HS-27A (cell line): ENCODE data around the gene CAMK4.

ENCODE experiments used
- DNase-seq: peaks from one replicate; pipeline ENCODE4 v3.0.0-alpha.2; 2012; ENCODE audit warnings: low read depth, missing footprints

The CAMK4 gene

GRCh38 chr5:111229221-111229835, 5.1 kb downstream of the CAMK4 start:
- DNase-seq, result no peak

DNA sequence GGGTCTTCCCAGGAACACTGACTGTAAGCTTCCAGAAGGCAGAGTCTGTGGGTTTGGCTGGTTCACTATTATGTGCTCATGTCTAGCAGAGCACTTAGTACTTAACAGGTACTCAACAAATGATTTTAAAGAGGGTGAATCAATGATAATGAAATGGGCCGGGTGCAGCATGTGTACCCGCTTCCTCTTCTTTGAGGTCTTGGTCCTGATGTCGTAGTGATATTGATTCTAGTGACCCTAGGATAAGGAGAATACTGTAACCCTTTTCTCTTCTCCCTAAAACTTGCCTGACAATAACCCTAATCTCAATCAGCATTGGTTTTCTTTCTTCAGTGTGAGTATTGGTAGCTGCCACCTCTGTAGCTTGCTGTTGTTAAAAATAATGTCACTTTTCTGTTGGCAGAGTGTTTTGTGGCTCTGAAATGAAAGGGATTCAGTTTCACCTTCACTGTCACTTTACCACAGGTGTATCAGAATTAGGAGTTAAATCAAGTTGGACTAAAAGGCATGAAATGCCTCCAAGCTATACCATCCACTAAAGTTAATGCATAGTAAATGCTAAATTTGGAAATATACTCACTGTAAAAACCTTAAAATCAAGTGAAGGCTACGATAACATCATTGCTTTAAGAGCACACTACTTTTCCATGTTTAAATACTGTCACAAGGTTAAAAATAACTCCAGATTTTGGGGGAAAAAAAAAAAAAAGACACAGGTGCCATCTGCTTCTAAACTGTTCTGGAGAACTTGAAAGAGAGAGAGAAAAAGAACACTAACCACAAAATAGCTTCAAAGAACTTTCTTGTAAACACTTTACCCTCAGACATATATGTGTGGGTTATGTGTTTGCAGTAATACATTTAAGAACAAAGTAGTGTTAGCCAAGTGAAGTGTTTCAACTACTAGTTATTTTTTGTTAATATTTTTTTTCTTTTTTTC, 6.0 kb downstream of the CAMK4 start:
- no peak for DNase-seq

DNA sequence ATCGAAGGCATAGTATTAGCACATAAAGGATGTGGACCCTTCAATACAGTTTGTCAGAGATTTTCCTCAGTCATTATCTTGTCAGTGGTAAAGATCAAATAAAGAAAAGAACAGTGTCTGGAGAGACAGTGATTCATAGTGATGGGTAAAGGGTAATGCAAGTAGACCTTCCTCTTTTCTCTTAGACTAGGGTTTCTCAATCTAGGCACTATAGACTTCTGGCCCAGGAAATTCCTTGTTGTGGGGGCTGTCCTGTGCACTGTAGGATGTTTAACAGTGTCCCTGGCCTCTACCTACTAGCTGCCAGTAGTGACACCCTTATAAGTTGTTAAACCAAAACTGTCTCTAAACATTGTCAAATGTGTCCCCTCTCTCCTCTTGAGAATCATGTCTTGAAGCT, 6.9 kb downstream of the CAMK4 start:
- no peak for DNase-seq

DNA sequence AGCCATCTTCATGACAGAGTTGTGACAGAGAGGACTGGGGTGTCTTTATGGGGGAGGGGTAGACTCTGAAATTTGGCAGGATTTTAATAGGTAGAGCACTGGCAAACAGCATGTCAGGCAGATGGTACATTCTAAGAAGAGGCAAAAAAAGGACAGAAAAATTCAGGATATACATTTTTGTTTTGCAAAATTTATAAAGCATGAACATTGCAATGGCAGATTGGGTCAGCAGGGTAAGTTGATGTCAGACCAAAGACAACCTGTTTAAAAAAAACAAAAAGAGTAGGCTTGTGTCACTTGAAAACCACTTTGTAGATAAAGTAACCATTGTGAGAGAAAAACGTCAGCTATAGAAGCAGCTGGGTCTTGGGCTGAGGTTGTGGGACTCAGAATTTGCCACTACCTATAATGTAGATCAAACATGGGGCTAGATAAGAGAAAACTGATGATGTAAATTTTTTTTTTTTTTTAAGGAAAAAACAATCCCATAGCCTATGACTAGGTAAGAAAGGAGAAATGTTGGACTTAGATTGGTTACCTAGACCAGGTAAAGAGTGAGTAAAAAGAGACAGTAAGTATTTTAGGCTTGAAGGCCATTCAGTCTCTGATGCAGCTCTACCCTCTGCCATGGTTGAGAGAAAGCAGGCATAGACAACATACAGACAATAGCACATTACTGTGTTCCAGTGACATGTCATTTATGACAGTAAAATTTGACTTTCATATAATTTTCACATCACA, 8.3 kb downstream of the CAMK4 start:
- no peak for DNase-seq

DNA sequence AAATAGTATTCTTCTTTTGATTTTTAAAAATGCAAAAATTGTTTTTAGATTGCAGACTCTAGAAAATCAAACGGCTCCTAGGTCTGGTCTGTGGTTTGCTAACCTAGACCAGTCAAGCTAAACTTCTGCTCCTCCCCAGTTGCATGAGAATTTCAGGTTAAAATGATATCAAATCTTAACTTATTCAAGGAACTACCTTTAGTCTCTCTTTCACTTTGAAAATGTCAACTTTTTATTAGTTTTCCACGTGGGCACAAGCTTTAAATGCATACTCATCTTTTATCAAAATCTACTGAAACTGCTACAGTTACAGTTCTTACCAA, 8.8 kb downstream of the CAMK4 start:
- DNase-seq, result no peak

- no peak for DNase-seq
These were observed 9.9 kb downstream of the CAMK4 start for GRCh38 chr5:111234125-111234524.

DNA sequence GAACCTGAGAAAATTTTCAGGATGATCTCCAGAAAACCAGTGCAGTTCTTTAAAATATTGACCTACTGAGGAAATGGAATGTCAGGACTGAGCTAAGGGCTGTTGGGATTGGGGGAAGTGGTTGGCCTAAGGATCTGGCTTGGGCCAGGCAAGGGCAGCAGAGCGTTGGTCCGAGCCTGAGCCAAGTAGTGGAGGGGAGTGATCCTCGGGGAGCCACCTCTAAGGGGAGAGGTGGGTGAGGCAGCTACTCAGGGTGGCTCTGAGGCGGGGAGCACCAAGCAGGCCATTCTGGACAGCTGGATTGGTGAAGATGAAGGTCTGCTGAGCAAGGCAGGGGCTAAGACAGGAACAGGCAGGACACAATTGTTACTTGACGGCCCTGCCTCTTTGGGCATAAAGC, 11.5 kb downstream of the CAMK4 start:
- DNase-seq, result no peak

DNA sequence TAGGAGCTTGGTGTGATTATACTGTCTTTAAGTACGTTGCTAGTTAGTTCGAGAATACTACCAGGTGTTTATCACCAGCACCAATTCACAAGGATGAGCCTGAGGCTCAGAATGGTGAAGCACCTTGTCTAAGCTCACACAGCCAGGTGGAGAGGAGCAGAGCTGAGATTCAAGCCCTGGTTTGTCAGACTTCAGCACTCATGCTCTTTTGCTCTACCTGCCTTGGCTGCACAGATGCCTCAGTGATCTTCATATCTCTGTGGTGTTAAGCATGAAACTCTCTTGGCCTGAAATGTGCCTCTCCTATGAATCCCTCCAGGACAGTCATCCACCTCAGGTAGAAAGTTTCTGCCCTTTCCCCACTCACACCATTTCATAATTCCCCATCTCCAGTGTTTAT, 12.2 kb downstream of the CAMK4 start:
- DNase-seq, result no peak

DNA sequence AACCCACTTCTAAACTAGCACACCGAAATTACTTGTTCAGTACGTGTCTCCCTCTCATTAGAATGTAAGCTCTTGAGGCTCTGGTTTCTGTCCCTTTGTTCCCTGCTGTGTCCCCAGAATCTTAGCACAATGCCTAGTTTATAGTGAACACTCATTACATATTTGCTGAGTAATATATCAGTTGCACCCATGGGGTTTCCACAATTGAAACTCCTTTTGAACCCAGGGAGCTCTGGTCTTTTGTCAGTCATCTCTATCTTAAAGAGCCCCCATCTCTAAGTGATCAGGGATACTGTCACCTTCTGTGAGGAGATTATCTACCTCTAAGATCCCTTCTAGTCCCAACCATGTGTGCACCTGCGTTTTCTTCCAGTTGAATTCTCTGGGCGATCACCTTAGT, 12.8 kb downstream of the CAMK4 start:
- DNase-seq, result no peak

- DNase-seq, result no peak
These were observed 13.3 kb downstream of the CAMK4 start for GRCh38 chr5:111237470-111237869.

DNA sequence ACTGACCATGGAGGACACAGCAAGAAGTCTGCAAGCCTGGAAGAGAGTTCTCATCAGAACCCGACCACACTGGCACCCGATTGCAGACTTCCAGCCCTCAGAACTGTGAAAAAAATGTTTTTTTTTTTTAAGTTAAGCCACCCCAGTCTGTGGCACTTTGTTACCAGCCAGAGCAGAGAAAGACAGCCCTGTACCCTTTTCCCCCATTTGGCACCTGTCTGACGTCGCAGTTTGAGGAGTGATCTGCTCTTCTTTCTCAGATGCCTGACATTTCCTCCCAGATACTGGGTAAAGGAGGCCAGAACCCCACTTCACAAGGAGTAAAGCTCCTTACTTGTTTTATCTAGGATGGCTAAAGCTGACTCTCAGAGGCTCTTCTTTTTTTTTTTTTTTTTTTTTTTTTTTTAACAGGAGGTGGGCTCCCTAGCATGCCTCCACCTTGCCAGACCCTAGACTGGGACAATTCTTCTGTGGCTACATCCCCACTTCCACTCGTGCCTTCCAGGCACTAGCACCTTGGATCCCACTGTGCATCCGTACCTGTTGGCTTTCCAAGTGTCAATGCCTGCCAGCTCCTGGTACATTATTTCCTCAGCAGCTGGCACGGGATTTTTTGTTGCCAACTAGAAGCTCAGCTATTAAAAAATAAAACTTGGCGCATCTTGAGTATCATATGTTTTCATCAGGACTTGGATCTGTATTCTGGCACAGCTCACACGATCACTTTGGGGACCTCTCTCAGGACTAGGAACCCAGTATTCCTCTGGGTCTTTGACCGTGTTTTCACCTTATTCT, 14.4 kb downstream of the CAMK4 start:
- DNase-seq, result no peak

DNA sequence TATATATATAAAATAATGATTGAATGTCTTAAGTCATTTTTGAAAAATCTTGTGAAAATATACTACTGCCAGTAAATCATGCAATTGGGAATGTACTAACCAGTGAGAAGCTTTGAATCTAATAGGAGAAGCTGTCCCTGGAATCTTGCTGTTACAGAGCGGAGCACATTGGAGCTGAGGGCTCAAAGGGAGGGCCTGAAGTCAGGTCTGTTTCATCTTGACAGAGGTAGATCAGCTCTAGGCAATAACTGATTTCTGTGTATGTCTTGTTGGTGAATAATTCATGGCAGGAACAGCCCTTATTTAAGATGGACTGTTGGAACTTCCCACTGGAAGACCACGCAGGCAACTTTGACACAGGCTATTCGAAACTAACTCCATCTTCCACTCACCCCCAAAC, 17.5 kb downstream of the CAMK4 start:
- no peak for DNase-seq

DNA sequence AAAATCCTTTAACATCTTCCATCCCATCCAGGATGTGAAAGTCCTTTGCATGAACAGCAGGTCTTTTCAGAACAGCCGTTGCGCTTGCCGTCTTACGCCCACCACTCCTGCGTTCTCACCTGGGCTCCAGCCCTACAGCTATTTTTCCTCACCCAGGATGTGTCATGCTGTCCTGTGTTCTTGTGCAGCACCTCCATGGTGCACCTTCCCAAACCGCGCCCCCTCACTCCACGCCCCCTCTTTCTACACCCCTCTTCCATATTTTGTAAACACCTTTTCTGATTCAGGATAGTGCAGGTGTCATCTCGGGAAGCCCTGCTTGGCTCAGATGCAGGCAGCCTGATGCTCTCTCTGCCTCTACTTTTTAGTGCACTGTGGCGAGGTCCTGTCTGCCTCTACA, 18.4 kb downstream of the CAMK4 start:
- DNase-seq, result no peak

DNA sequence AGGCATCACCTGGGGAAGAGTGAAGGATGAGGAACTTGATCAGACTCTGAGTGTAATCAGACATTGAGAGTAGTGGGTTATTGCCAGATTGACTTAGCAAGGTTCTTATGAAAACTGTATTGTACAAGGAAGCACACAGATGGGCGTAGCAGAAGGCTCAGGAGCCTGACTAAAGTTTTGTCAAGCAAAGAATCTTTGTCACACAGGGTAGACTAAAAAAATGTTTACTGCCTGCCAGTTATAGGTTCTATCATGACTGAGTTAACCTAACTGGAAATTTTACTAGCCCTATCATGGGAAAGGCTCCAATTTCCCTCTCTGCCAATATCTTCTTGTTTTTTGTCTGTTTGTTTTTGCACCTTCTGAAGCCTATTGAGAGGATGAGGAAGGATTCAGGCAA, 19.1 kb downstream of the CAMK4 start:
- no peak for DNase-seq

DNA sequence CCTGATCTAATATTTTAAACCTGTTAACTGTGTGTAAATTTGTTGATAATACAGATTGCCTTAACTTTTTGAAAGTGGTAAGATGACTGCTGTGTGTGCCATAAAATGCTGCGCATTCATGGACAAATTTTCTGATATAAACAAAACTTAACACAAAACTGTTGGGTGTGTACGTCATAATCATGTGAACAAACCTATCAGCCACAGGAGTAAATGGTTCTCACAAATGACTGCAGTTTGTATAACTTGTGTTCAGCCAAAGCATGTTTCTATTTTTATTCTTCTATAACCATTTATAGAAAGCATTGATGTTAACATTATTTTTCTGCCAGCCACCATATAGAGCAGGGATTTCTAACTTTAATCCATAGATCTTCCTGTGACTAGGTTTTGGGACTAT, 21.5 kb downstream of the CAMK4 start:
- DNase-seq, result no peak

- no peak for DNase-seq
These were observed 22.3 kb downstream of the CAMK4 start for GRCh38 chr5:111246459-111246858.

- no peak for DNase-seq
These were observed 24.4 kb downstream of the CAMK4 start for GRCh38 chr5:111248571-111248970.

- DNase-seq, result no peak
These were observed 27.7 kb downstream of the CAMK4 start for GRCh38 chr5:111251921-111252320.

DNA sequence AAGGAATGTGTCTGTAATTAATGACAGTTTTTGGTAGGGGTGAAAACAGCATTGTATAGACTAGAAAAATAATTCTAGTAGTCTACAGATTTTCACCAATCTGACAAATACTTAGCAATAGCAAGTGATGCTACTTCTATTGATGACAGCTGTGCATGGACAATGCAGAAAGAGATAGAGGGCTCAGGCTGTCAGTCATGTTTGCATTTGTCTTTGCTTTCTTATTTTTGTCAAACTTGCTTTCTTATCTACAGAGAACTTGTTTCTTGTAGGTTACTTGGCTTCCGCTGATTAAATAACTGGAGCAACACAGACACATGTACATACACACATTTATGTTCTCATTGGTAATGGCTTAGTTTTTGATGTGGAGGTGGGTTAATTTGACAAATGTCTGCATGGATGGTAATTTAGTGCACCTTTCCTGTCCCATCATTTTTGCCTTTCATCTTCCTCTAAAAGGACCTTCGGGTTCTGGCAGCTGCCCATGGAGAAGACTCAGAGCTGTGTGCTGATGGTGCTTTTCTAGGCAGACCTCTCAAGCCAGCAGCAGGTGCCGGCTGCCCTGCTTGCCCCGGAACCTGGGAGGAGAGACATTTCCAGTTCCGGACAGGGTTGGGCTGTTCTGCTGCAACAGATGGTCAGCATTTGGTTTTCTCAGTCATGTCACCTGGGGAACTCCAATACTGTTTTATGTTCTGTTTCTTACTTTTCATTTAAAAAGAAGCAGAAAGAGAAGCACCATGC, 28.8 kb downstream of the CAMK4 start:
- DNase-seq, result no peak

DNA sequence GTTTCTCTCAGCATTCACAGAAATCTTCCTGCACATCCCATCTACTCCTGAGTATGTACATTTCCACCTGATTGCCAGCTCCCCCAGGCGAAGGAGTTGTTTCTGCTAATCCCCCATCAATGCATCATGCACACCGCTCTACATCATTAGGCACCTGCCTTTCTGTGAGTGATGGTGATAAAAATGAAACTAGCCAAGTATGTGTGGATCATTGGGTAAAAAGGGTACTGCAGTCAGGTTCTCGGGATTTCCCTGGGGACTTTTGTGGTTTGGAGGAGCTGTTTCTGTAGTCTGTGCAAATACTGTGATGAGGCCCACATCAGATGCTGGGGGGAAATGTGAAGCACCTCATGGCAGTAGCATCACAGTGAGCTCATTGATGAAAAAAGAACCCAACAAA, 30.4 kb downstream of the CAMK4 start:
- DNase-seq, result no peak

GRCh38 chr5:111255169-111255568, 31.0 kb downstream of the CAMK4 start:
- no peak for DNase-seq

GRCh38 chr5:111256128-111256527, 31.9 kb downstream of the CAMK4 start:
- no peak for DNase-seq
